Stimulated activated CD4-positive, alpha-beta T cell treated with anti-CD3 and anti-CD28 coated beads, Interleukin-2, amount 100 ng/mL, for 48 hours (primary cell): Measurements from ENCODE around the gene SH3RF2.
"Not testable (repeated sequence)": the region's sequence is repeated elsewhere in the genome, so short reads cannot be mapped to it uniquely, and the experiment has no call there.

Experiments used
- DNase-seq, 2 donors: peaks; one replicate each; pipeline ENCODE4 v3.0.0-alpha.2; 2020

The SH3RF2 gene

DNA sequence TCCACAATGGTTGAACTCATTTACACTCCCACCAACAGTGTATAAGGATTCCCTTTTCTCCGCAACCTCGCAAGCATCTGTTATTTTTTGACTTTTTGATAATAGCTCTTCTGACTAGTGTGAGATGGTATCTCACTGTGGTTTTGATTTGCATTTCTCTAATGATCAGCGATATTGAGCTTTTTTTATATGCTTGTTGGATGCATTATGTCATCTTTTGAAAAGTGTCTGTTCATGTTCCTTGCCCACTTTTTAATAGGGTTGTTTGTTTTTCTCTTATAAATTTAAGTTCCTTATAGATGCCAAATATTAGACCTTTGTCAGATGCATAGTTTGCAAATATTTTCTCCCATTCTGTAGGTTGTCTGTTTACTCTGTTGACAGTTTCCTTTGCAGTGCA lies 17.8 kb downstream of the SH3RF2 start:
- not testable (repeated sequence) for DNase-seq

DNA sequence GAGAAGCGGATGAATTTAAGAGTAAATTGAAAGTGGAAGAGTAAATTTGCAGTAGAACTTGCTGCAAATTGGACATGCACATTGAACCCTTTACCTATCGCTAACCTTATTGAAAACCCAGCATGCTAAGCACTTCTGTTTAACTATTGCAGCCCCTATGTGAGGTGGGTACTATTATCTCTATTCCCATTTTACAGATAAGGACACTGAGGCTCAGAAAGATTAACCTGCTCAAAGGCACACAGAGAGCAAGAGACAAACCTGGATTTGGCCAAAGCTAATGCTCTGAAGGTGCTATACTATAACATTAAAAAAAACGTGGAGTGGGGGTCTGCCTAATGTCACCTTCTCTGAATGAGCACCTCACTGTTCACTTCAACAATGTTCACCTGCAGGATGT lies 21.0 kb downstream of the SH3RF2 start:
- no peak for DNase-seq

DNA sequence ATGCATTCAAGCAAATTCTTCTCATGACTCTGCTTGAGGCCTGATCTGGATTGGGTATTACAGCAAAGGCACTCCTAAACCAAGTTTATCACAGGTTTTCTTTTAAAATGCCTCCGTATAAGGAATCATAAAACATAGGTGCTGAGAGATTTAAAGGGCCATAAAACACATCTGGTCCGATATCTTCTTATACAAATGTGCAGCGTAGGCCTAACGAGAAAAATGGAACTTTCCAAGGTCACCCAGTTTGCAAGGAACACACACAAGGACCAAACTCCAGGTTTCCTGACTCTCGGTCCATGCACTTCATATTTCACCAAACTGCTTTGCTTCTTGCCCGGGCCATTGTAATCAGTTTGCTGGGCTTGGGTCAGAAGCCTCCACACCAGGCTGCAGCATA lies 22.1 kb downstream of the SH3RF2 start:
- no peak for DNase-seq

DNA sequence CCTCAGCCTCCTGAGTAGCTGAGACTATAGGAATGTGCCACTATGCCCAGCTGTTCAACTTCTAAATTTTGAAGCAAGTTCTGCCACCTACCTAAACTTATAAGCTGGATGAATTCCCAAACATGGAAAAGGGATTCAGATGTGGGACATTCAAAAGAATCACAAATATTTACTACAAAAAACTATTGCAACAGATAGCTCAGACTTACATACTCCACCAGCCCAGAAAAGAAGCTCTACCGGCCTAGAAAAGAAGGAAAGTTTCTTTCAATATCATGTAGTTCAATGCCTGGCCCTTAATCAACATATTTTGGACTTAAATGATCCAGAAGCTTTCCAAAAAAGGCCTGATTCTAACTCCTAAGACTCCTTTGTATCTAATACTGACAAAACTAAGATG lies 23.8 kb downstream of the SH3RF2 start:
- no peak for DNase-seq

DNA sequence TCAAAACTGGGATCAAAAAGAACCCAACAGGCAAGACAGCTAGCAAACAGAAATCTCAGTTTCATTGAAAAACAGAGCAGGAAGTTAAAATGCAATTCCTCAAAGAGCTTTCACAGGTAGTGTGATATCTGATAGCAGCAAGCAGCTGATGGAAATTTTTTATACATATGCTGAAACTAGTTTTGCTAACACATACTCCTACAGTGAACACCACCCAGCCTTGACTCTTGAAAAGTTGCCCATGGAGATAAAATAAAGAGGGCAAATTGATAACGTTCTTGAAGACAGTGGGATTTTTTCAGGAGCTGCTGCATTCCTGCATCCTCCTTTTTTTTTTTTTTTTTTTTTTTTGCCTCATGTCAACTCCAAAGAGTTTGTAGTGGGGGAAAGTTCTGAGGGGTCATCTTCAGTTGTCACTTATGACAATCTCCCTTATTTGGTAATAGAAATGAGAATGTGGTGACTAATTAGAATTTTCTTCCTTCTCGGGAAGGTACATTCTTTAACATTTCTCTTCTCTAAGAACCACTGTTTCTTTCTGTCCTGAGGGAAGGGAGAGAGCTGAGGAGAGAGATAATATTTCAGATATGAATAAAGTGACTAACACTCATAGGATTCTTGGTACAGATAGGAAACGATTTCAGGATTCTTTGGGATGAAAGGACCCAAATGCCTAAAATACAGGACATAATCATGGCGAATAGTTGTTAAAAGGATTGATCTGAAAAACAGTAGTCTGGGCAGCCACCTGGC lies 24.6 kb downstream of the SH3RF2 start:
- no peak for DNase-seq

DNA sequence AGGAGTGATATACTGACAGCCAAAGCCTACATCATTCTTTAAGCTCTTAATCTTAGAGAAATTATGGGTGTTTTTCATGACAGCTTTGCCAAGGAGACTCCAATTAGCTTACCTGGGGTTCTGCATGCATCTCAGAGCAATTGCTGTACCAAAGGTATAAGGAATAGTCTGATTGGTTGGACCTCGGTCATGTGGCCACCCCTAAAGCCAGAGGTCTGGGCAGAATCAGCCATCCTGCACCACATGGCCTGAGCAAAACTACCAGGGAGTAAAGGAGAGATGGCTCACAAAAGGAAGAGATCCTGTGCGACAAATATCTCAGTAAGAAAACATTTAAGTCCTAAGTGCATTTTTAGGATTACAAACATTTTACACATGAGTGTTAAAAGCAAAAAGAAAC lies 25.6 kb downstream of the SH3RF2 start:
- DNase-seq = no peak

DNA sequence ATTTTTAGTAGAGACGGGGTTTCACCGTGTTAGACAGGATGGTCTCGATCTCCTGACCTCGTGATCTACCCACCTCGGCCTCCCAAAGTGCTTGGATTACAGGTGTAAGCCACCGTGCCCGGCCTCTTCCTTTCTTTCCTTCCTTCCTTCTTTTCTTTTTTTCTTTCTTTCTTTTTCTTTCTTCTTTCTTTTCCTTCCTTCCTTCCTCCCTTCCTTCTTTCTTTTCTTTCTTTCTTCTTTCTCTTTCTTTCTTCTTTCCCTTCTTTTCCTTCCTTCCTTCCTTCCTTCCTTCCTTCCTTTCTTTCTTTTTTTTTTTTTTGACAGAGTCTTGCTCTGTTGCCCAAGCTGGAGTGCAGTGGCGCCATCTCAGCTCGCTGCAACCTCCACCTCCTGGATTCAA lies 27.6 kb downstream of the SH3RF2 start:
- not testable (repeated sequence) for DNase-seq

DNA sequence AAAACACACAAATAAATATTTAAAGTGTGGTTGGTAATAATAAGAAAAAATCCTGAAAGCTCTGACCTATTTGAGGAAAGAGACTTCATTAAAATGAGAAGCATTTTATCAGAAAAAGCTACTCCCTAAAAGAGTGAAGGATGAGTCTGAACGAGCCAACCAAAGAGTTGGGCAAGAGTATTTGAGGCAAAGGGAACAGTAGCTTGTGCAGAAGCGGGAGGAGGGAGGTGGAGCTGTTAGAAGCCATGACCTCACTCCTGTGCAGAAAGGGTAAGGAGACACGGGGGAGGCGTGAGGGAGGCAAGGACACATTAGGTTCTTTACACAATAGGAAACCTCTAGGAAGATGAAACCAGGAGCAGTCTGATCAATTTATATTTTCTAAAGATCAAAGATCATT lies 29.4 kb downstream of the SH3RF2 start:
- no peak for DNase-seq

DNA sequence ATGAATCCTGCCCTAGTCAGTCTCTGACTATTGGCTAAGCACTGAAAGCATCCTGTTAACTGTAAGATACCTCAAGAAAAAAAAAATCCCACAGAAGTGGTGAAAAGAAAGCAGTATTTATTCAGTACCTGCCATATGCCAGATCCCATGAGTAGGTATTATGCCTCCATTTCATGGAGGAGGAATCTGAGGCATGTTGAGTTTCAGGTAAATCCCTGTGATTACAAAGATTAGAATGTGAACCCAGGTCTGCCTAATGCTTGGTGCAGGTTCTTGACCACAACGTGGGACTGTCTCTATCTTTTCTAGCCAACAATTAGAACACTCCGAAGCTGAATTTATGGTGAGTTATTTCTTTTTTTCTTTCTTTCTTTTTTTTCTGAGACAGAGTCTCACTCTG lies 30.9 kb downstream of the SH3RF2 start:
- DNase-seq = no peak

DNA sequence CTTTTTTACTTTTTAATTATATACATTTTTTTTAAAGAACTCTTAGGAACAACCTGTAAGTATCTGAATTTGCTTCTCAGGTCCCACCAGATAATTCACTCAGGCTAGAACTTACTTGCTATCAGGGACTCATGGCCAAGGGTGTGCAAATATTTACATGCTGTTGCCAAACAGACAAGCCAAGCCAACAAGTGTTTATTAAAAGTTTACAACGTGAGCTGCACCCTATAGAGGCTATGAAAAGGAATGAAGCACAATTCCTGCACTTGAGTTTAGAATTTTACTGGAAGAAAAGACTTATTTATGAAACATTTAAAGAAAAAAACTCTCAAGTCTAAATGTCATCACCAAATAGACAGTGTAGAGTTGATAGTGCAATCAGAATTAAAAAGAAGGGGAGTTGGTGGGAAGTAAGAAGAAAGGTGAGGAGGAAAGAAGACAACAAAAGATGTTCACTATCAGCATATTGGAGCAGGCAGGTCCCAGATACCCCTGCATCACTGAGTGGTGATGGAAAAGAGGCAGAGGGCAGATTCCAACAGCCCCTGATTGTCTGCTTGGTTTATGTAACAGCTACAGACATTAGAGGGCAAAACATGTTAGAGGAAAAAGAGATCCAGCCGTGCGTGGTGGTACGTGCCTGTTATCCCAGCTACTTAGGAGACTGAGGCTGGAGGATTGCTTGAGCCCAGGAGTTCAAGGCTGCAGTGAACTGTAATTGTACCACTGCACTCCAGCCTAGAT lies 32.8 kb downstream of the SH3RF2 start:
- no peak for DNase-seq

DNA sequence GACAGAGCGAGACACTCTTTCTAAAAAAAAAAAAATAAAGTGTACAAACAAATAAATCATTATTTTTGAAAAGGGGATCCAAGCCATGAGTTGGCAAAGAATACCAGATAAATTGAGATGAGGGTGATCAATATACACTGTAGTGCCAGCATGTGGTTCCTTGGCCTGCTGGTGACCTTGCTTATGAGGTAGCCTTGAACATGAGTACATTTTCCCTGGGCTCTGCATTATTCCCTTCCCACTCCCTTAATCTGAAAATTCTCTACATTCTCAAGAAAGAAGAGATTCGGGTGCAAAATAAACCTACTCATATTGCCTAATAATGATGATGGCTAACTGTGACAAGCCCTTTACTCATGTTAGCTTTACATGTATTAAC lies 33.3 kb downstream of the SH3RF2 start:
- no peak for DNase-seq

DNA sequence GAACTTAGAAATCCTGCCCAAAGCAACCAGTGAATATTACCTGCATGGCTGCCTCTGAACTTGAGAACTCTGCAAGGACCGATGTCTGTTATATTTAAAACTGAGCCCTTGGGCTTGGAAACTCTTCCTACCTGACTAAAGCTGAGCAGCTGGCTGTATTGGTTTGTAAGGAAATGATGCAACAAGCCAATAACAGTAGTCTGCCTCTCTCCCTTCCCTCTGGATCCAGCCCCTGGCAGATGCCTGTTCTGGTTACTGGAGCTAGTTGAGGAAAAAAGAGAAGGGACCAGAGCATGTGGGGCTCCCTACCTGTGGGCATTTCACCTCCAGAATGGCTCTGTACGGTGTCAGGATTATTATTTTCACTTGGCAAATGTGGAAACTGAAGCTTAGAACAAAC lies 34.7 kb downstream of the SH3RF2 start:
- no peak for DNase-seq

DNA sequence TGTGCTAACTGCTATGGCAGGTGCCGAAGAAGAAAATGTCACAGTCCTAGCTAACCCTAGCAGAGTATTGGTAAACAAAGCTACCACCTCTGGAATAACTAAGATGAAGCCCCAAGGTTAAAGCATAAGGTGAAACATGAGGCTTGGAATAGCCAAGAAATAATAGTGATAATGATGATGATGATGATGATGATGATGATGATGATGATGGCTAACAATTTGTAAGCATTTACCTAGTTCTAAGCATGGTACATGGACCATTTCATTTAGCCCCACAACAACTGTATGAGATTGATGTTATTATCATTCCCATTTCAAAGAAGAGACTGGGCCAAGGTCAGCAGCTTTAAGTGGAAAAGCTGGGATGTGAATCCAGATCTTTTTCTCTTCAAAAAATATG lies 35.3 kb downstream of the SH3RF2 start:
- DNase-seq = no peak

DNA sequence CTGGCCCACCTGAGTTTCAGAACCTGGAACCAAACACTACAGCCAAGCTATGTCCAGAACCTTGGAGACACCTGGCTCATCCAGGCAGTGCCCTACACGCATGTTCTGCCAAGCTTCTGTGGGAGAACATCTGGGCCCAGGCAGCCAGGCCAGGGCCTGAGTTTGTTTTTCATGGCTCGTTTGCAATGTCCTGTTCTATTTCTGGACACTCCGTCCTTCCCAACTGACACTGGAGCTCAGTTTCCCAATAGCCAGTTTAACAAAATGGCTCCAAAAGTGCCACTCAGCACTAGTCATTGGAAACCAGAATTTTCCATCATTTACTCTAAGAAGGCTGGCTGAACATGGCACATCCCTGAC lies 38.6 kb downstream of the SH3RF2 start:
- DNase-seq = no peak

DNA sequence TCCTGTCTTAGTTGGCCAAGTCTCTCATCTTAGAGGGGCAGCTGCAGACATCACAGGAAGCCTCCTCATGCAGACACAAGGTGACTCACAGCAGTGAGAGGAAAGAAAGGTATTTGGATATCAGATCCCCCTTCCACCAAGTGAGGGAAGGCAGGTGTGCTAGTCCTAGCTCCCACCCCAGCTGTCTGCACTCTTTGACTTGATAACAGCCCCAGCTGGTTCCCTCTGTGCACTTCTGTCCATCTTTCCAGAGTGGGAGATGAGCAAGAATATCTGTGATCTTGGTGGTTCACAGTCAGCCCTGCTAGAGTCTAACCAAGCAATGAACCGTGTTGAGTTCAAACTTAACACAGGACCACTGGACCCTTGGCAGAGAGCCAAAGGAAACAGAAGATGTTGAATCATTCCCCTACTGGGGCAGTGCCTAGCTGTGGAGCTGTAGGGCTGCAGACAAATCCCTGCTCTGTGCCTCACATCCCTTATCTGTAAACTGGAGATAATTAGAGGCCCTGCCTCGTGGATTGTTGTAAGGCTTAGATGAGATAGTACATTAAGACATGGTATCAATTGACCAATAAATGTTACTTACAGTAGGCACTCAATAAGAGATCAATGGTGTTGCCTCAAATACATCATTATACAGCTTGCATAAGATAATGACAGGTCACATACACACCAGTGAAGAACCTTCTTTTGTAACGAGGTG lies 39.1 kb downstream of the SH3RF2 start:
- DNase-seq = no peak

DNA sequence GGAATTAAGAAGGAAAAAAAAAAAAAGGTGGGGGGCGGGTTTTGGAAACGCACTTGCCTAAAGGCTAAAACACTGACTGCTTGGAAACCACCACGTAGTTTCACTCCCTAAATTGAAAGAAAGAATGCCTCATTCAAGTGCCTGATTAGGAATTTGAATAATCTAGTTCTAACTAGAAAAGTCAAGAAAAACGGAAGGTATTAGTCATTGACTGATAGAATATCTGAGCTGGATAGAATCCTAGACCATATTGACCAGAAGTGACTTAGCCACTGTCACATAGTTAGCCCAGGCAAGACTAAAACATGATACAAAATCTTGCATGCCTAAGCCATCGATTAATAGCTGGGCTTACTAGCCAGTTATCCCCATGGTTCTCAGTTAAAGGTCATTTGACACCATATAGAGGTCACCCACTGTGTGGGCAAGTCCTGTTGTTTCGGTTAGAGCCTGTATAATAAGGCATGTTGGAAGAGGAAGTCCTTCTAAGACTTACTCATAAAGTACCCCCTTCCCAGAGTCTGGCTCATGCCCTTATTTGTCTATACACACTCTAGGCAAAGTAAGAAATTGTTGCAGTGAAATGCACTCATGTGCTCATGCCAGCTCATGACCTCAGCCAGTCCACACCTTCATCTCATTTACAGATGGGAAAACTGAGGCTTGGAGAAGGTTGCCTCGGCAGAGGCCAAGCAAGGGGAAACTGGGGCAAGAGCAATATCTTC lies 40.2 kb downstream of the SH3RF2 start:
- no peak for DNase-seq

DNA sequence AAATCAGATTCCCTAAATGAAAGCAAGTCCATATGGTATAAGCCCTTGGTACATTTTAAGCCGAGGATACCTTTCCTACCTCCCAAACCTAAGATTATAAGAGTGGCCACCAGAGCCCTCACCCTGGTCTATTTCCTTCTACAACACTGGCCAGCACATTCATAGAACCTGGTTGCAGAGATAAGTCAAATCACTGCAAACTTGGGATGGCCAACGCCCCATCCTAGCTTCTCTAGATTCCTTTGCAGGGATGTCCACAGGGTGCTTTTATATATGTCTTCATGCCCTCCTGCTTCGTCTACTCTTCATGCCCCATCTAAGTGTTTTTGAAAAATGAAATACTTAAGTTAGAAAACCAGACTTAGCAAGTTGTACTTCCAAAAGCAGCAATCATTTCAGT lies 41.8 kb downstream of the SH3RF2 start:
- no peak for DNase-seq

DNA sequence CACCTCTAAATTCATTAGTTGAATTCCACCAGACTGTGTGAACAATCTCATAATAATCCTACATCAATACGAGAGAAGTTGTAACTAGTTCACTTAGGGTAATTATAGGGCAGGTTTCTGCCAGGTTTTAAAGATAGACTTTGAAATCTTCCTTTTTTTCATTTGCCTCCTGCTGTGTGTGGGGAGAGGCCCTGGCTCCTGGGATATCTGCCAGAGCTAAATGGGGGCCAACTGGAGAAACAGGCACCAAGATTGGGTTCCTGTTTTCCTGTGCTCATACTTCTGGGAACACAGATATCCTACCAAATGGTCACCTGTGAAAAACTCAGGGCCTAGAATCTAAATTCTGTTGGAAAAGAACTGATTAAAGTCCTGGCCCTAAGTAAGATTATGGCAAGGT lies 42.3 kb downstream of the SH3RF2 start:
- no peak for DNase-seq

DNA sequence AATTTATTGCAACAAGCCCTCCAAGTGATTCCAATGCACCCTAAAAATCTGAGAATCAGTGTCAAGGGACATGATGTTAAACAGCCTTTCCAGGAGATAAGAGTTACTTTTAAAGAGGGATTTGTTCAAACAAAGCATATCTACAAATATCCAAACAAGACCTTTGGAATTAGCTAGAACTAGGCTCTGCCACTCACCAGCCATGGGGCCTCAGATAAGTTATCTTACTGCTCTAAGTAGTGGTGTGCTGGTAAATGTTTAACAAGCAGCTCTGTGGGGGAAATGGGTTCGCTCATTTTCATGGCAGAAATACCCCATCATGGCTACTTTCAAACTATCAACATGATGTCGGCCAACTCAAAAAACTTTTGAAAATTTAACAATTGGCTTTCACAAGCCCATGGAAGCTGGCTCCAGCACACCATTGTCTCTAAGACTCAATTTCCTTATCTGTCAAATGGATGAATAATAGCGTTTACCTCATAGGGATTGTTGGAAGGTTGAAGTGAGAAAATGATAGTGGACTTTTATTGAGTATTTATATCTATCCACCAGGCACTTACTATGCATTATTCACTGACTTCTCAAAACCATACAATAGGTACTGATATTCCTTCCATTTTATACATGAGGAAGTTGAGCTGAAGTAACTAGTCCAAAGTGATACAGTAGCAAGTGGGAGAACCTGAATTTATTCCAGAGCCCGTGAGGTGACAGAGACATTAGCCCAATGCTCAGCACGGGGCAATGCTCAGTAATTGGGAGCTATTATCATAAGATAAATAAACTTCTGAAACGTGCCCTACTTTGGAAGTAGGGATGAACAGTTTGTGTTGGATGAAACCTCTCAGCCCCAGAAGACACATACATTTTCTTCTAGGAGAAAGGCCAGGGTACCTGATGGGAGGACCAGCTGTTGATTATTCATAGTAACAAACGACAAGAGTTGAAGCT lies 43.2 kb downstream of the SH3RF2 start:
- DNase-seq = no peak

DNA sequence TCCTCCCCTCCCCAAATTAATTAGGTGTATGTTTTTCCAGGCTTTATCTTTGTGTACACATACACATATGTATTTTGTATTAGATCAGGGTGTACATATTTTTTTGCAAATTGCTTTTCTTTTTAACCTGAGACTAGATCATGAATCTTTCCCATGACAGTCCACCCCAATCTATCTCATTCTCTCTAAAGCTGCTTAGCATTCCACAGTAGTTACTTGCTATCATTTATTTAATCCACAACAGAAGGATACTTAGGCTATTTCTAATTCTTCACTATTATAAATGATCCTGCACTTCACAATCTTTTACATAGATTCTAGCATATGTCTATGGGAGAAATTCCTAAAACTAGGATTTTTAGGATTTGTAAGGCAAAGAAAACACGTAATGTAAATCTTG lies 43.9 kb downstream of the SH3RF2 start:
- DNase-seq = no peak

DNA sequence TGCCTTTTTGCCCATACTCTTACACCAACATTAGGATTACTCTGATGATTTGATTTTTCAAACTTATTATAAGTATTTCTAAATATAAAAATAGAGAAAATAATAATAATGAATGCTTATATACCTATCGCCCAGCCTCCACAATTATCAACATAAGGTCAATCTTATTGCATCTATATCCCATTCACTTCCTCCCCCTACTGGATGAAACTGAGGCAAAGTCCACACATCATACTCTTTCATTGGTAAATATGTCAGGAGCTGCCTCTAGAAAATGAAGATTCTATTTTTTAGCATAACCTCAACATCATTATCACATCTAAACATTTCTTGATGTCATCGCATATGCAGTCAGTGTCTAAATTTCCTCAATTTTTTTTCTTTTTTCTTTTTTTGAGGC lies 44.3 kb downstream of the SH3RF2 start:
- no peak for DNase-seq
